ENCODE measurements around the gene TSGA10. TPM values are rescaled to one million over a fixed set of nuclear protein-coding genes. Genes with fewer than 3 reads are reported as not detected.

TSGA10 gene
- total and polyA plus RNA-seq, 2 experiments from 2014 or later, result 5.2 to 8.8 TPM

GRCh38 chr2:99101697-99102096 is 53.0 kb downstream of the TSGA10 start:
- no peak for TF ChIP-seq EZH2 (IDR thresholded peaks at IDR 0.05; ENCODE audit: borderline replicate concordance)
- TF ChIP-seq EZH2phosphoT487 (IDR thresholded peaks at IDR 0.05; ENCODE audit: low read depth, severe bottlenecking, unreplicated experiment), result no peak
- TF ChIP-seq CTCF (IDR thresholded peaks at IDR 0.05; ENCODE audit: poor library complexity), result no peak
- Histone ChIP-seq H3K27ac (no peak overlapping the region), H3K4me3 (no peak overlapping the region), H3K9me3 (ENCODE audit: low read depth) (no peaks in the 10 kb centered on the region), H4K20me1 (ENCODE audit: insufficient read depth, poor library complexity, severe bottlenecking) (no peaks in the 10 kb centered on the region), H3K36me3 (replicated peaks; ENCODE audit: insufficient read depth, low read depth) (no peaks in the 10 kb centered on the region), H2AFZ (no peak overlapping the region), H3K4me1 (ENCODE audit: insufficient read depth) (no peaks in the 10 kb centered on the region), H3K4me2 (no peak overlapping the region), H3K79me2 (no peaks in the 10 kb centered on the region), H3K27me3 (no peaks in the 10 kb centered on the region), H3K9me2 (replicated peaks; ENCODE audit: insufficient read depth) (no peaks in the 10 kb centered on the region)
- DNase-seq (ENCODE audit: low spot score), result no peak
- WGBS (ENCODE audit: low lambda C conversion rate, missing lambda C conversion rate), result 69% methylated on average over 3 of the region's 3 CpGs

- Histone ChIP-seq H4K20me1 (ENCODE audit: insufficient read depth, poor library complexity, severe bottlenecking) (no peaks in the 10 kb centered on the region), H3K27me3 (no peaks in the 10 kb centered on the region), H2AFZ (no peak overlapping the region), H3K79me2 (no peaks in the 10 kb centered on the region), H3K36me3 (replicated peaks; ENCODE audit: insufficient read depth, low read depth) (no peaks in the 10 kb centered on the region), H3K4me3 (no peak overlapping the region), H3K27ac (no peak overlapping the region), H3K9me3 (ENCODE audit: low read depth) (peaks cover 5% of the 10 kb centered on the region), H3K4me1 (ENCODE audit: insufficient read depth) (no peaks in the 10 kb centered on the region), H3K4me2 (no peak overlapping the region), H3K9me2 (replicated peaks; ENCODE audit: insufficient read depth) (no peaks in the 10 kb centered on the region)
- no peak for TF ChIP-seq EZH2phosphoT487 (IDR thresholded peaks at IDR 0.05; ENCODE audit: low read depth, severe bottlenecking, unreplicated experiment)
- no peak for TF ChIP-seq EZH2 (IDR thresholded peaks at IDR 0.05; ENCODE audit: borderline replicate concordance)
- TF ChIP-seq CTCF (IDR thresholded peaks at IDR 0.05; ENCODE audit: poor library complexity), result no peak
- 86% methylated on average over 1 of the region's 1 CpG for WGBS (ENCODE audit: low lambda C conversion rate, missing lambda C conversion rate)
- no peak for DNase-seq (ENCODE audit: low spot score)
Observed at GRCh38 chr2:99096728-99097127, 58.0 kb downstream of the TSGA10 start.

GRCh38 chr2:99088017-99088416 is 66.7 kb downstream of the TSGA10 start:
- Histone ChIP-seq H3K27ac (no peak overlapping the region), H3K79me2 (no peaks in the 10 kb centered on the region), H3K9me3 (ENCODE audit: low read depth) (no peaks in the 10 kb centered on the region), H3K4me1 (ENCODE audit: insufficient read depth) (no peaks in the 10 kb centered on the region), H3K4me3 (no peak overlapping the region), H3K36me3 (replicated peaks; ENCODE audit: insufficient read depth, low read depth) (no peaks in the 10 kb centered on the region), H3K4me2 (no peak overlapping the region), H3K27me3 (peaks cover 5% of the 10 kb centered on the region), H3K9me2 (replicated peaks; ENCODE audit: insufficient read depth) (no peaks in the 10 kb centered on the region), H2AFZ (no peak overlapping the region), H4K20me1 (ENCODE audit: insufficient read depth, poor library complexity, severe bottlenecking) (no peaks in the 10 kb centered on the region)
- TF ChIP-seq CTCF (IDR thresholded peaks at IDR 0.05; ENCODE audit: poor library complexity) (no peak), EZH2 (IDR thresholded peaks at IDR 0.05; ENCODE audit: borderline replicate concordance) (no peak), EZH2phosphoT487 (IDR thresholded peaks at IDR 0.05; ENCODE audit: low read depth, severe bottlenecking, unreplicated experiment) (no peak)
- DNase-seq (ENCODE audit: low spot score), result no peak
- WGBS (ENCODE audit: low lambda C conversion rate, missing lambda C conversion rate), result 92% methylated on average over 1 of the region's 1 CpG

- Histone ChIP-seq H3K9me2 (replicated peaks; ENCODE audit: insufficient read depth) (no peaks in the 10 kb centered on the region), H3K4me3 (no peak overlapping the region), H2AFZ (no peak overlapping the region), H3K4me1 (ENCODE audit: insufficient read depth) (no peaks in the 10 kb centered on the region), H3K27ac (no peak overlapping the region), H3K36me3 (replicated peaks; ENCODE audit: insufficient read depth, low read depth) (no peaks in the 10 kb centered on the region), H3K9me3 (ENCODE audit: low read depth) (no peaks in the 10 kb centered on the region), H3K4me2 (no peak overlapping the region), H3K79me2 (no peaks in the 10 kb centered on the region), H4K20me1 (ENCODE audit: insufficient read depth, poor library complexity, severe bottlenecking) (no peaks in the 10 kb centered on the region), H3K27me3 (peaks cover 18% of the 10 kb centered on the region)
- DNase-seq (ENCODE audit: low spot score), result no peak
- WGBS (ENCODE audit: low lambda C conversion rate, missing lambda C conversion rate), result 87% methylated on average over 1 of the region's 1 CpG
- TF ChIP-seq CTCF (IDR thresholded peaks at IDR 0.05; ENCODE audit: poor library complexity) (no peak), EZH2 (IDR thresholded peaks at IDR 0.05; ENCODE audit: borderline replicate concordance) (no peak), EZH2phosphoT487 (IDR thresholded peaks at IDR 0.05; ENCODE audit: low read depth, severe bottlenecking, unreplicated experiment) (no peak)
Observed at GRCh38 chr2:99086385-99086784, 68.4 kb downstream of the TSGA10 start.
